GM19395 (cell line): ENCODE measurements around the gene SPPL3.
A peak's percentile ranks its signal among the peaks of the same experiment; 100 is the strongest.
"Not testable (repeated sequence)": the region's sequence is repeated elsewhere in the genome, so short reads cannot be mapped to it uniquely, and the experiment has no call there.

Source experiments
- ATAC-seq: cut with Tn5 transposase; IDR thresholded peaks from one replicate; pipeline ENCODE4 v1.9.1; 2021; ENCODE audit warnings: mild to moderate bottlenecking, moderate library complexity; ENCODE audit not compliant: unreplicated experiment

SPPL3 gene

GRCh38 chr12:120904197-120904773 is at the start of gene SPPL3:
TSS of gene SPPL3 (minus strand) at chr12:120904358. CDS start at chr12:120903867, 491 bp downstream.
- ATAC-seq: peak; percentile 48

GRCh38 chr12:120950807-120951206 is 46.6 kb upstream of the SPPL3 start:
- ATAC-seq: no peak

- not testable (repeated sequence) for ATAC-seq
These were observed 46.2 kb upstream of the SPPL3 start for GRCh38 chr12:120950260-120950799.

GRCh38 chr12:120945516-120945915 is 41.4 kb upstream of the SPPL3 start:
- ATAC-seq: not testable (repeated sequence)

- no peak for ATAC-seq
These were observed 40.6 kb upstream of the SPPL3 start for GRCh38 chr12:120944645-120945217.

- no peak for ATAC-seq
These were observed 39.3 kb upstream of the SPPL3 start for GRCh38 chr12:120943482-120943881.

- no peak for ATAC-seq
These were observed 37.8 kb upstream of the SPPL3 start for GRCh38 chr12:120941846-120942405.

- no peak for ATAC-seq
These were observed 37.3 kb upstream of the SPPL3 start for GRCh38 chr12:120941412-120941811.

- ATAC-seq: no peak
These were observed 36.6 kb upstream of the SPPL3 start for GRCh38 chr12:120940799-120941198.

- no peak for ATAC-seq
These were observed 35.8 kb upstream of the SPPL3 start for GRCh38 chr12:120940006-120940405.

GRCh38 chr12:120939523-120939922 is 35.4 kb upstream of the SPPL3 start:
- ATAC-seq: no peak

- ATAC-seq: no peak
These were observed 34.3 kb upstream of the SPPL3 start for GRCh38 chr12:120938496-120938895.

- ATAC-seq: no peak
These were observed 32.0 kb upstream of the SPPL3 start for GRCh38 chr12:120936197-120936596.

GRCh38 chr12:120933786-120934185 is 29.6 kb upstream of the SPPL3 start:
- ATAC-seq: no peak

- ATAC-seq: no peak
These were observed 28.9 kb upstream of the SPPL3 start for GRCh38 chr12:120932956-120933526.

- no peak for ATAC-seq
These were observed 27.9 kb upstream of the SPPL3 start for GRCh38 chr12:120932058-120932457.

- no peak for ATAC-seq
These were observed 25.9 kb upstream of the SPPL3 start for GRCh38 chr12:120930032-120930431.

GRCh38 chr12:120928864-120929652 is 24.9 kb upstream of the SPPL3 start:
- ATAC-seq: no peak

GRCh38 chr12:120925740-120926563 is 21.8 kb upstream of the SPPL3 start:
- no peak for ATAC-seq

- ATAC-seq: no peak
These were observed 18.1 kb upstream of the SPPL3 start for GRCh38 chr12:120922279-120922678.
